GM21381 (cell line): Measurements from ENCODE around the gene SLC43A2.
"Not testable (repeated sequence)": the region's sequence is repeated elsewhere in the genome, so short reads cannot be mapped to it uniquely, and the experiment has no call there.

Source experiments
- ATAC-seq: cut with Tn5 transposase; IDR thresholded peaks from one replicate; pipeline ENCODE4 v1.9.1; 2021; ENCODE audit warnings: mild to moderate bottlenecking, moderate library complexity; ENCODE audit not compliant: unreplicated experiment

SLC43A2 gene

DNA sequence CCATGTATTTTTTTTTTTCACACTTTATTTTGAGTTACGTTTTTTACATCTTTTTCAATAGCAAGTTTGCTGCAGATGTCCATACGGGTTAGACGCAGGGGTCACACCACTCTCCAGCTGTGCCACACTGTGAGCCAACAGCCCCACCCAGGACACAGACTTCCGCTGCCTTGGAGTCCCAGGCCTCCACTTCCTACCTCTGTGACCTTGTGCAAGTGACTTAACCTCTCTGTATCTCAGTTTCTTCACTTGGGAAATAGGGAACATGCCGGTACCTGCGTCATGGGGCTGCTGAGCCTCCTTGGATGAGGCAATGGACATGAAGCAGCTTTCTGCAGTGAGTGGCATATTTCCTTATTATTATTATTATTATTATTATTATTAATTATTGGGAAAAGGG lies 62.8 kb downstream of the SLC43A2 start:
- no peak for ATAC-seq

DNA sequence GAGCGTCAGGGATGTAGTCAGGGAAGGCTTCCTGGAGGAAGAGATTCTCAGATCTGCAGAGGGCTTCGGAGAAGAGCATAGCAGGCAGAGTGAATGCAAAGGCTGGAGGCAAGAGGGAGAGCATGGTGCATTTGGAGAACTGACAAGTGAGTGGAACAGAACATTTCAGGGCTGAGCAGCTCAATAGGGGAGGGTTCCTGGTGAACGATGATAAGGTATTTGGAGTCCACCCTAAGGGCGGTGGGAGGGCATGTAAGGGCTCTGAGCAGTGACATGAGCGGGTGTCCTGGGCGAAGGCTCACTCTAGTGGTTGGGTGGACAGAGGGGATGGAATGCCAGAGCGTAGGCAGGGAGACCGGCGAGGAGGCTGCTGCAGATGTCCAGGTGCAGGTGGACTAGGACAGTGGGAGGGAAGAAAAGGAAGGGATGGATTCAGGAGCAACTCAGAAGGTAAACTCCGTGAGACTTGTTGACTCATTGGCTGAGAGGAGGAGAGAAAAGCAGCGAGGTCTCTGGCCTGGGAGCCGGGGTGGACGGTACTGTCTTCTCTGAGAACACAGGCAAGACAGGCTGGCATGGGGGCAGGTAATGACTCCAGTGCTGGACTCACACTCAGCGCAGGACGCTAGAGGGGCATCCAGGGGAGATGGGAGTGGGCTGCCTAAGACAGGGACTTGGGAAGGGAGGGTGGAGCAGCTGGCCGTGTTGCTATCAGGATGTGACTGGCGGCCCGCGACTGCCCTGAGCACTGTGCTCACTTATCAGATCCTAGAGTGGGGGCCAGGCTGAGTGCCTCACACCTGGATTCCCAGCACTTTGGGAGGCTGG lies 64.6 kb downstream of the SLC43A2 start:
- no peak for ATAC-seq

DNA sequence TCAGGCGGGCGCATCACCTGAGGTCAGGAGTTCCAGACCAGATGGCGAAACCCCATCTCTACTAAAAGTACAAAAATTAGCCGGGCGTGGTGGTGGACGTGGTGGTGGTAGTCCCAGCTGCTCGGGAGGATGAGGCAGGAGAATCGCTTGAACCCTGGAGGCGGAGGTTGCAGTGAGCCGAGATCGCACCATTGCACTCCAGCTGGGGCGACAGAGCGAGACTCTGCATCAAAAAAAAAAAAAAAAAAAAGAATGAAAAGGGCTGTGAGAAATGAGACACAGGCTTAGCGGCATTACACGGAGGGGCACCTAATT lies 65.2 kb downstream of the SLC43A2 start:
- not testable (repeated sequence) for ATAC-seq

DNA sequence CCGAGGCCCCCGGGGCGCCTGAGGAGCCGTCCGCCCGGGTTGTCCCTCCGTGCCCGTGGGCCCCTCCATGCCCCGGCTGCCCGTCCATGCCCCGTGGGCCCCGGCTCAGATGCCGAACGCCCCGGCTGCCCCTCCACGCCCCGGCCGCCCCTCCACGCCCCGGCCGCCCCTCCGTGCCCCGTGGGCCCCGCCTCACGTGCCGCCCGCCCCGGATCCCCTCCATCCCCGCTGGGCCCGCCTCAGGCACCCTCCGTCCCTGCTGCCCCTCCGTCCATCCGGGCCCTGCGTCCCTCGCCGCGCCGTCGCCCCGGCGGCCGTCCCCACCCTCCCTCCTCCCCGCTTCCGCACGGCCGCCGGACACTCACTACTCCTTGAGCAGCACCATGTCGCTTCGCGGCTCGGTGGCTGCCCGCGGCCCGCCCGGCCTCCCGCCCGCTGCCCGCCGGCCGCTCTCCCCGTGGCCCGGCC lies 66.4 kb downstream of the SLC43A2 start:
- peak; percentile 36 for ATAC-seq

DNA sequence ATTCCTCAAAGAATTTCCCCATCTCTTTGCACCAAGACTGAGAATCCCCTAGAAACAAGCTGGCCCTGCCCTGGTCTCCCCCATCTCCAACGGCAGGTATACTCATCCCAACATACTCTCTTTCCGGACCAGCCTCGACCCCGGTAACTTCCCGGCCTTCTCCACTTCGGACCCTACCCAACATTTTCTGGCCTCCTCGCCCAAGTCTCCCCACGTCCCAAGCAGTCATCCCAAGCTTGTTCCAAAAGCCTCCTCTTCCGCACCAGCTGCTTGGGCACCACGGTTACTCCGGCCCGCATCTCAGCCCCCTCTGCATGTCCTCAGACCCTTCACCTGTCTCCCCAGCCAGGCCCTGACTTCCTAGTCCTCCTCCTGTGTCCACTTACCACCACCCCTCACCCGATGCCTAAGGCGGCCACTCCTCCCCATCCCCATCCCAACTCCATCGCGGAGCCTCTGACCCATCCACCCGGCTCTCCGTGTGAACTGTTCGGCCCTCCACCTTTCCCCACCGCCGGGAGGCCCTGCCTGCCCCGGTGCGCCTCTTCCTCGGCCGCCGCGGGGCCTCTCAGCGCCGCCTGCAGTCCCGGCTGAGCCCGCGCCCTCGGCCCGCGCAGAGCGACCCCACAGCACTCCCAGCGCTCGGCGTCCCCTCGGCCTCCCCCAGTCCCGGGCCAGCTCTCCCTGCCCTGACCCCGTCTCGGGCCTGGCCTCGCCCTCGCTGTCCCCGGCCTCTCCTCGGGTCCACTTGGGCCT lies 67.0 kb downstream of the SLC43A2 start:
- ATAC-seq: peak; percentile 7

DNA sequence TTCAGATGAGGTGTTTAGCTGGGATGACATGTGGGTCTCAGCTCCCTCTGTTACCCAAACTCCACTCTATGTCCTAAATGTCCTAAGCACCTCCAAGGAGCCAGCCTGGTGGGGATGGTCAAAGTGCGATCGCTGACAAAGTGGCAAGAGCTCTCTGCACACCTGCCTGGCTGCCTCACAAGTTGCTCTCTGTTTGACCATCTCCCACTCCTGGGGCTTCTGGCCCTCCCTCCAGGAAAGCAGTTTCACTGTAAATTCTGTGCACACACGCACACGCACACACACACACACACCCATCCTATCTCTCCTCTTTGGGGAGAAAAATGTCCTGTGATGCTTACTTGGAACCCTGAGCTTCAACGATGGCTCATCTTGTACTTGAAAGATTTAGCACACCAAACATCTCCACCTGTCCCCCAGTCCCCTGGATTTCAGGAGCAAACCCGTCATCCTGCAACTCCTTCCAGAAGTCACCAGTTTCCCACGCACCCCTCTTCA lies 67.7 kb downstream of the SLC43A2 start:
- ATAC-seq: no peak

DNA sequence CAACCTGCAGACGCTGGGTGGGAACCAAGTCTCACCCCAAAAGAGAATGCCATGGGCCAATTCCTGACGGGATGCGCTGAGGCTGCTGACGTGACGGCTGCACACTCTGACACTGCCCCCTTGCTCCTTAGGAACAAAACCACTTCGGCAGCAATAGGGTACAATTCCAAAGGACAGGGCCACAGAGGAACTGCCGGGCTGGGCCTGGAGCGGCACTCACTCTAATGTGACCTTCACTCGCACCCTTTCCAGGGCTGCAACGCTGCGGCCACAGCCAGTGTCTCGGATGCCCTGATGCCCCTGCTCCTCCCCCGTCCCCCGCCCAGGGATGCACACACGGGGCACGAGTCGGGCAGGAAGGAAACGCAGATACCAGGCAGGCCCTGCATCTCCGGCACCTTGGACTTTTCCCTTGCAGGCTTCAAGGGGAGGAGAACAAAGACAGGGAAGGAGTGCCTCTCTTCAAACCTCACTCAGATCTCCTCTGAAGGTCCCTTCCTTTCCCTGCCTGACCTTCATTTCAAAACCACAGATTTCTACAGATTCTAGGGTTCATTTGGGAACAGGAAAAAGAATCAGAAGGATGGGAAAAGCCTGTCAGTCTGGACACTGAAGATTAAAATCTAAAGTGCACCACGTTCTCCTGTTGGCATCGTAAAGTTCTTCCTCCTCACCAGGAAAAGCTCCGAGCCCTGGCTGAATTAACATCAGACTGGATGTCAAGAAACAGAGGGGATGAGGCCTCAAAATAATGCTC lies 68.4 kb downstream of the SLC43A2 start:
- ATAC-seq: no peak

DNA sequence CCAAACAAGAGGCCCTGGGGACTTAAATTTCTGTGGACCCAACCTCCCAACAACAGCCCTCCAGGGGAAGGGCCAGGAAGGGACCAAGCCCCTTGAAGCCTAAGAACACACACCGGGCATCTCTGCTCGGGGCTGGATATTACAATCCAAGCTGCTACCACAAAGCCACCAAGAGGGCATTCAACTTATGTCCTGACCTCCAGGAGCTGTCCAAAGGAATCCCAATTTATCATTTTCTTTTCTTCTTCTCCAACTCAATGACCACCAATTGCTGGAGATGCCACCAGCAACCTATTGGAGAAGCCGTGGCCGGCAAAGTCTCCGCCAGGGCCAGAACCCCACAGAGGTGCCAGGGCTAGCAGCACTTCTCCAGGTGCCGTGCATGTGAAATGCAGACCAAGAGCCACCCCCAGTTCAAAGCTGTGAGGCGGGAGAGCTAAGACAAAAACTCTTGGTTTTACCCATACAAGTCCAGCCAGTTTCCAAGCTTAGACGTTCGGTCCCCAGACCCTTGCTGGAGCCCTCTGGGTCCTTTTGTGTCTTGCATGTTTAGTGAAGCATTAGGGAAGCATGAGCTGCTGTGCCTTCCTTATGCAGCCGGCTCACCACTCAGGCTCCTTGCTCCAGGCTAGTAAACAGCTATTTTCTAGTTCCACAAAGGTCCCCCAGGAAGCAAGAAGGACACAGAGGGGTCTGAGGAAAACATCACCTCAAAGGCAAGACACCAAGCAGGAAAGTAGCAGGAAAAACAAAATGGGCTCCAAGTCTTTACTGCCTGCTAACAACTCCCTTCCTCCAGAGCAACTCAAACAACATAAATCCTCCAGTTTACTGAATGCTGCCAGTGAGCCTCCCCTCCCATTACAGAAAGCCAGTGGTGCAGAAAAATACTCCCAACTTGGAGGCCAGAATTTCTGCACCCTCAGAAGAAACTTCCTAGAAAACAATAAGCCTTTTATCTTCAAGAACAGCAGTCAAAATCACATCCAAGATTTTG lies 69.3 kb downstream of the SLC43A2 start:
- ATAC-seq: no peak

DNA sequence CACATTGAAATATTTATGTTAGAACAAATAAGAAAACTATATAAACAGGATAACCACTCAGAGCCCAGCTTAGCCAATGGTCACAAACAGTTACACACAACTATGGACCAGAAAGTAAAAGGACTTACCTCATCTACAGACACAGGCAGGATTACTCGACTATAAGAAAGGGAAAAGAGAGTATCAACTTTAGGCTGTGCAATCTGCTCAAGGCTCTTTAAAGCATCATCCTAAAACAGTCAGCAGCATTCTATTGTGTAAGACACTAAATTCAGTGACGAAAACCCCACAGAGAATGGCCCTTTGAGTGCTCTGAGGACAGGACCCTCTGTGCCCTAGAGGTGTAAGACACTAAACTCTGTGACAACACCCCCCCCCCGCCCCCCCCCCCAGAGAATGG lies 70.2 kb downstream of the SLC43A2 start:
- ATAC-seq: no peak

DNA sequence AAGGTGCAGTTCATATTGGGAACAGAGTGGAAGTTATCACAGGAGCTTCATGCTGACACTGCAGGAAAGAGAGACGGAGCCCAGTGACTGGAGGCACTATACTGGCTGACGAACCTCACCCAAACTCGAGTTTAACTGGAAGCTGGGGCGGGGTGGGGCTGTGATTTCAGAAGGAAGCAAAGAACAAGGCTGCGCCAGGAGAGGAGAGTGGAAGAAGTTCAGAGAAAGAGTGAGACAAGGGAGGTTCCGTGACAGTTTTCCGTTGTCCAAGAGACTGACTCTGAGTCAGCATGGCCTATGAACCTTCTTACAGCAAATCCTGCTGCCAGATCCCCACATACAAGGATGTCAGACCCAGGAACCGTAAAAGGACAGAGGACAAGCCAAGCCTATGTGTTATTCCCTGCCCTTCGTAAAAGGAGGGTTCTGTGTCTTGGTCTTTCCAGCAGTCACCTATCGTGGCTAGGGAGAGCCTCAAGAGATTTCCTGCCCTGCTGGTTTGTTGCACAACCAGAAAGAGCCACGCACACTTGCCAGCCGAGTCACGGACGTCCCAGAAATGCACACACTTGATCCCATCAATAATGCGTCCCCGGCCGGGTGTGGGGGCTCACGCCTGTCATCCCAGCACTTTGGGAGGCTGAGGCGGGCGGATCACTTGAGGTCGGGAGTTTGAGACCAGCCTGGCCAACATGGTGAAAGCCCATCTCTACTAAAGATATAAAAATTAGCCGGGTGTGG lies 71.1 kb downstream of the SLC43A2 start:
- ATAC-seq: no peak

DNA sequence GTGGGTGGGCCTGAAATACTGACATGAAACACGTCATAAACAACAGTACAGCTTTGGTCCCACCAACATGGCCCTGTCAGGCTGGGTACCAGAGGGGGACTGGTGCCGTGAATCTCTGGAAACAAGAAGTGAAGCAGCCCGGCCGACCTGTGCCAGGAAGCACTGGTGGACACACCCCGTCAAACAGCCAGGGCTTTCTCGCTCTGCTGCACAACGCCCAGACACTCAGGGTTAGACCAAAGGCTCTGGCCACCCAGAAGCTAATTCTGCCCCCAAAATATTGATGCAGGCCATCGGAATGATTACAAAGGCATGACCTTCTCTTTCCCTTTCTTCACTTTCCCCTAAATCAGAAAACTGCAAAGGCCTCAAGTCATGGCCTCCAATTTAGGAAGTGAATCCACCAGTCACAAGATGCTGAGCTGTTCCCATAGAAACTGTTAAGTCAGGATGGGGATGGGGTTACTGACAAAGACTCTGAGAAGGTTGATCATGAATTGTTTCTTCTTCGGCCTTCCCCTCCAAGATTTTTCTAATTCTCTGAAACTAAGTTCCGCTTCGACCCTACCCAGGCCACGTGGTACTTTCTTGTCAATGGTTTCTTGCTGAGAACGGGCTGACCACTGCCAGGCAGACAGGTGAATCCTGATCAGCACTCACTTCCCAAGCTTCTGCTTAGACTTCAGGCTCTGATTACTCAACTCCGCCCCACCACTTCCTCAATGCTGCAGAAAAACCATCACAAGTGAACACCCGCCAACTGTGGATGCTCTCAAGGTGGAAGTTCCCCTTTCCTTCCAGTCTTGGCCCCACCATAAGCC lies 72.8 kb downstream of the SLC43A2 start:
- ATAC-seq: no peak

DNA sequence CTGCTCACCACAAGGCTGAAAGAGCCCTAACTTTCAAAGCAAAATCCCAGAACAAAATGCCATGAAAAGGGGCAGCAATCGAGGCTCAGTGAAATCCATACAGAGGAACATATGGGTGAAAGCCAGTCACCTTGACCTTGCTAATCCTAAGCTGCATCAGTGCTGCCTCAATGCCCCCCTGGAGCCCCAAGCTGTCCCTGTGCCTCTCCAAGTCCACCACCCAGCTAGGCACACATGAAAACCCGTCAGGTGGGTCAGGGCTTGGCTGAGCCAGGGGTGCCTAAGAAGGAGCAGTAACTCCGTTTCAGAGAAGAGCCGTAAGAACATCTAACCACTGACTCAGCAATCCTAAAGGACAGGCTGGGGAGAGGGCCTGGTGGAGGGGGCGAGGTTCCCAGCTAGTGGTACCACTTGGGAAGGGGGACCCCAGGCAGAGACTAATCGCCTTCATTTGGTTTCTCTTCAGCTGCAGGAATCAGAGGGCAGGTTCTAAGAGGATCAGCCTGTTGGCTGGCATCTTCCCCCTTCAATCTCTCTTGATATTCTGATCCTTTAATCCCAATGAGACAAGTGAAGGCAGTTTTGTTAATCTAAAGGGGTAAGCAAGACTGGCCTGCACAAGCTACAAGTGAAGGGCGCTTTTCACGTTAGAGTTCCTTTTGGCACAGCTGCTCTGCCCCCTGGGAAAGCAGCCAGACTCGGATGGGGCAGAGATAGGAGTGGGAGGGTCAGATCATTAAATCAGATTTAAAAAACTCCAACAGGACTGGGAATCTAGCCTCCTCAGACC lies 73.7 kb downstream of the SLC43A2 start:
- no peak for ATAC-seq

DNA sequence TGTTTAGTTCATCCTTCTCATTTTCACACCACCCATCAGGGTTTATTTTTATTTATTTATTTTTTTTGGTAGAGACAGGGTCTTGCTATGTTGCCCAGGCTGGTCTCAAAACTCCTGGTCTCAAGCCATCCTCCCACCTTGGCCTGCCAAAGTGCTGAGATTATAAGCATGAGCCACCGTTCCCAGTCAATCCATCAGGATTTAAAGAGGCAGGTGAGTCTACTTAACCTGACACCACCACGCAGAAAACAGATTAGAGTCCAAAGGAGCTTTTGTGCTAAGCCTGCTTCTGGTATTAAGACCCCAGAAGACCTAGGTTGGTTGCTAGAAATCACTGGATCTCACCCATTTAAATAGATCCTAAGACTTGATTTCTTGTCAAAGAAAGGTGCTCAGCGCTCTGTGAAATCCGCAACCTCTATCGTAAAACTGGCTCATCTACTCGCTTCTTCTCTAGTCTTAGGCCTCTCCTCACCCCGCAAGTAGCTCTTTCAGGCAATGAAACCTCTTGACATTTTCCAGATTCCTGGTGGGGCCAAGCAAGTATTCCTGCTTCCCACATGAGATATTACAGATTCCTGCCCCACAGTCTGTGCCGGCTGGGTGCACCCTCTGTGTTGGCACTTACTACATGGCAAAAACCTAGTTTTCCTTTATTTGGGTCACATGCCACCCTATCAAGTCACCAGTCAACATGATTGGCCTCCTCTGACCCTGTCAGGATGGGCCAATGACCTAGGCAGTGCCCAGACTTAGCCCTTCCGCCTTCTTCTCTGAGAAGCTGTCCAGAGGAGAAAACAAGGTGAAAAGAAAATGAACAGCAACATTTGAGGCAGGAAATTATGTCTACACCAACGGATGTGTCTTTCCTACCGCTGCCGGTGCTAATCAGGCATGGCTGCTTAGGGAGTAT lies 75.0 kb downstream of the SLC43A2 start:
- no peak for ATAC-seq

DNA sequence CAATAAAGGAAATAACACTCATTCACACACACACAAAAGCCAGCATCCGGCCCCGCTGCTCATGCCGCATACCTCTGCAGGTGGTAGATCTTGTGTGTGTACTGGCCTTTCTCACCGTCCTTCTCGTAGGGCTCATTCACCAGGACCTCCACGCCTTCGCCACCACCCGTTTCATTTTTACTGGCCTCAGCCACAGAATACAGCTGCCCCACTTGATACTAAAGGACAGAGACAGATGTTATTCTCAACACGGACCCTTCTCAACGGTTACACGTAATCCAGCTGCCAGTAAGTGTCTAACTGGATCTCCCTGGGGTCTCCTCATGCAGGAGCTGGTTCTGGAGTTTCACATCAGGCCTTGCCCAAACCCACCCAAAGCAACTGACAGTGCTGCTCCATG lies 75.7 kb downstream of the SLC43A2 start:
- no peak for ATAC-seq

DNA sequence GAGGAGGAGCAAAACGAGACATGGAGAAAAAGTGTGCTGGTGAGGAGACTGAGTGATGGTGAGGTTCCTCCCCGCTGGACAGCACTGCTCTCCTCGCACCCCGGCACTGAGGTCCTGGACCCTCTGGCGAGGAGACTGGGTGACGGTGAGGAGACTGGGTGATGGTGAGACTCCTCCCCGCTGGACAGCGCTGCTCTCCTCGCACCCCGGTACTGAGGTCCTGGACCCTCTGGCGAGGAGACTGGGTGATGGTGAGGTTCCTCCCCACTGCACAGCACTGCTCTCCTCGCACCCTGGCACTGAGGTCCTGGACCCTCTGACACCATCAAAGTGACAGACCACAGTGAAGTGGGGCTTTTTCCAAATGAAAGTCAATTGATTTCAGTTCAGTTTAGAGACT lies 76.9 kb downstream of the SLC43A2 start:
- no peak for ATAC-seq

DNA sequence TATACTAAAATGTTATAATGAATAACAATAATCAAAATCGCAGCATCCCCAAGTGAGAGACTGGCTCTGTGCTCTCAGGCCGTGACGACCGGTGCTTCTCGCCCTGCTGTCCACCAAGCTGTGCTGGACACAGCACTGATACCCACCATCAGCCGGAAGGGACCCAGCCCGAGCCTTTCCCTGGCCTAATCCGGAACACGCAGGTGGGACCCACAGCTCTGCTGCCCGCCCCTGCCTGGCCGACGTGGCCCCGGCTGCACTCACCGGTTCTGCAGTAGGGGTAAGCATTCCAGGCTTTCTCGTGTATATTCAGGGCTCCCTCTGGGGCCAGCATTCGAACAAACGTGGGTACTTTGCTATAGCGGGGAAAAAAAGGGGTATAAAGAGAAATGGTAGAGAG lies 80.6 kb downstream of the SLC43A2 start:
- ATAC-seq: no peak
